ENCODE results near the gene ACOXL. TPM values are rescaled to one million over a fixed set of nuclear protein-coding genes. Genes with fewer than 3 reads are reported as not detected.

The ACOXL gene
- total and polyA plus RNA-seq, 3 donors from 2014 or later = 4.9 to 7.9 (median 5.3) TPM

DNA sequence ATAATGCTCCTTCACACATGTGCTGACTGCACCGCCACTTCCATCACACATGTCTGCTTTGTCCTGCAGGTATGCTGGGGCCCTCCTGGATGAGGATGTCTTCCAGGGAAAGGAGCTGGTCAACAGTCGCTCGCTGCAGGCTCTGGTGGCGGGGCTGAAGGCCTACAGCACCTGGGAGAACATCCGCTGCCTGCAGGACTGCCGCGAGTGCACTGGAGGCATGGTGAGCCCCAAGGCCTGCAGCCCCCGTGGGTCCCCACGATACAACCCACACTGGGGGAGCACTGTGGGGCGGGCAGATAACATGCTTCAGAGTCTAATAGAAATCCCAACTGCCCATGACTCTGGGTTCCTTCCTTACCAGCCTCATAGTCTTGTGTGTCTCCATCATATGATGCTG lies 201.0 kb downstream of the ACOXL start:
- Histone ChIP-seq H3K36me3 (ENCODE audit: low read depth, missing control alignments) (no peaks in the 10 kb centered on the region), H3K27ac (no peak overlapping the region), H3K27me3 (no peaks in the 10 kb centered on the region), H3K4me3 (no peak overlapping the region), H3K4me1 (no peaks in the 10 kb centered on the region), H3K9me3 (no peaks in the 10 kb centered on the region)
- TF ChIP-seq, protein P1, sequence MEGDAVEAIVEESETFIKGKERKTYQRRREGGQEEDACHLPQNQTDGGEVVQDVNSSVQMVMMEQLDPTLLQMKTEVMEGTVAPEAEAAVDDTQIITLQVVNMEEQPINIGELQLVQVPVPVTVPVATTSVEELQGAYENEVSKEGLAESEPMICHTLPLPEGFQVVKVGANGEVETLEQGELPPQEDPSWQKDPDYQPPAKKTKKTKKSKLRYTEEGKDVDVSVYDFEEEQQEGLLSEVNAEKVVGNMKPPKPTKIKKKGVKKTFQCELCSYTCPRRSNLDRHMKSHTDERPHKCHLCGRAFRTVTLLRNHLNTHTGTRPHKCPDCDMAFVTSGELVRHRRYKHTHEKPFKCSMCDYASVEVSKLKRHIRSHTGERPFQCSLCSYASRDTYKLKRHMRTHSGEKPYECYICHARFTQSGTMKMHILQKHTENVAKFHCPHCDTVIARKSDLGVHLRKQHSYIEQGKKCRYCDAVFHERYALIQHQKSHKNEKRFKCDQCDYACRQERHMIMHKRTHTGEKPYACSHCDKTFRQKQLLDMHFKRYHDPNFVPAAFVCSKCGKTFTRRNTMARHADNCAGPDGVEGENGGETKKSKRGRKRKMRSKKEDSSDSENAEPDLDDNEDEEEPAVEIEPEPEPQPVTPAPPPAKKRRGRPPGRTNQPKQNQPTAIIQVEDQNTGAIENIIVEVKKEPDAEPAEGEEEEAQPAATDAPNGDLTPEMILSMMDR (IDR thresholded peaks at IDR 0.05) = no peak
- no peak for TF ChIP-seq POLR2A (IDR thresholded peaks at IDR 0.05)
- intact Hi-C loops (cut with DNase I; ENCODE audit: low total_unique reads) = no loop called here
- DNase-seq = no peak
- WGBS, 2 donors = 92 to 93% methylated on average over 10 of the region's 10 CpGs

DNA sequence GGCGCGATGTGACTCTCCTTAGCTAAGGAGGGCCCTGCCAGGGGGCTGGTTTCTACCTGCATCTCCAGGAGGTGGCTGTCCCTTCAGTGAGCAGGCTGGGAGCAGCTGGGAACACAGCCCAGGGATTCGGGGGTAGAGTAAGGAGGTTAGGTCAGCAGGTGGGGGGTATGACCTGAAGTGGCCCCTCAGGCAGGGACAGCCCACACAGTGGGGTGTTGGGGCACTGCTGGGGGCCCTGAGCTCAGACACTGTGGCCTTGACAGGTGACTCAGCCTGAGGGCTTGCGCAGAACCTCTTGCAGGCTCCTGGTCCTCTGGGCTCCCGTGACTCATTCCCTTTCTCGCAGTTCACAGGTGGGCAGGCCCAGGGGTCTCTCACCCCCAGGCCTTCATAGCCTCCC lies 202.6 kb downstream of the ACOXL start:
- Histone ChIP-seq H3K36me3 (ENCODE audit: low read depth, missing control alignments) (no peaks in the 10 kb centered on the region), H3K27me3 (no peaks in the 10 kb centered on the region), H3K4me1 (no peaks in the 10 kb centered on the region), H3K27ac (no peak overlapping the region), H3K9me3 (no peaks in the 10 kb centered on the region), H3K4me3 (no peak overlapping the region)
- 90 to 100% methylated on average over 2 to 6 of the region's 6 CpGs for WGBS, 2 donors
- DNase-seq = no peak
- intact Hi-C loops (cut with DNase I; ENCODE audit: low total_unique reads) = no loop called here
- no peak for TF ChIP-seq POLR2A (IDR thresholded peaks at IDR 0.05)
- TF ChIP-seq, protein P1 (IDR thresholded peaks at IDR 0.05) = no peak

DNA sequence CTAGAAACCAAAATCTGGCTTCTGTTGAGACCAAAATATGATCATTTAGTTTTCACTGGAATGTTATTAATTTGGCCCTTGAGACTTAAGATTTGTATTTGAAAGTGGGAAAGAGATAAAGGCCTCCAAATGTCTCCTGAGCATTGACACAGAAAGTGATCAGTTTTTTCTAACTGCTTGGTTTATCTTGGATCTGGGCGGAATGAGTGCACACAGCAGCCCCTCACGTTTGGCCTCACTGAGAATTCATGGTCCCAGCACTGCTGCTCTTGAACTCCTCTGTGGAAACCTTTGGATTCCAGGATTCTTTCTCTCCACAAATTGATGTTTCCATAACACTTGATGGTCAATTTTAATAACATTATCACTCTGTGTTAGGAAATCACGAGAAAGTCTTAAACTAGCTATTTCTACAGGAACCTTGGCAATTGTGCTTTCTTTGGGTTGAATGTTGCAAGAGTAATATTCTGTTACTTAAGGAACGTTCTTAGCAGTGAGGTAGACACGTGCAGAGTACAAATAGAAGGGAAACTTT lies 208.1 kb downstream of the ACOXL start:
- Histone ChIP-seq H3K36me3 (ENCODE audit: low read depth, missing control alignments) (no peaks in the 10 kb centered on the region), H3K4me1 (no peaks in the 10 kb centered on the region), H3K4me3 (no peak overlapping the region), H3K27ac (no peak overlapping the region), H3K9me3 (no peaks in the 10 kb centered on the region), H3K27me3 (no peaks in the 10 kb centered on the region)
- intact Hi-C loops (cut with DNase I; ENCODE audit: low total_unique reads) = no loop called here
- TF ChIP-seq, protein P1 (IDR thresholded peaks at IDR 0.05) = no peak
- no peak for TF ChIP-seq POLR2A (IDR thresholded peaks at IDR 0.05)
- no peak for DNase-seq
- WGBS, 2 donors = 55 to 64% methylated on average over 5 of the region's 5 CpGs

DNA sequence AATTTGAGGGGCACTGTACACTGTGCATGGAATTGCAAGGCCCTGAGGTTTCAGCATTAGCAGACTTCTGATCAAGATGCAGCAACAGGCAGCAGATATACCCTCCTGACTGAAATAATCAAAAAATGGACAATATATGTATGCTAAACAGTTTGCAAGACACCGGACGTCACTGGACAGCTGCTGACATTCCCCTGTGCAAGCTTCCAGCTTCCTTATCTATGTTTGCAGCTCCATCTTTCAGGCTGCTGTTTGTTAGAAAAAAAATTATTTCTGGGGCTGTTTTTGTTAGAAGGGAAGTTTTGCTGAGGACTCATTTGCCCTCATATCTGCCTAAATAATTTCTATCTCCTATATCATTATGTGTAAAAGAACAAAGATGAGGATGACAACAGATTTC lies 208.9 kb downstream of the ACOXL start:
- DNase-seq = no peak
- 59 to 83% methylated on average over 2 of the region's 2 CpGs for WGBS, 2 donors

More for the DNA sequence above, 208.9 kb downstream of the ACOXL start:
- no peaks in the 10 kb centered on the region for H3K27me3 ChIP-seq
- no peak for TF ChIP-seq POLR2A (IDR thresholded peaks at IDR 0.05)
- TF ChIP-seq, protein P1 (IDR thresholded peaks at IDR 0.05) = no peak
- no peaks in the 10 kb centered on the region for H3K9me3 ChIP-seq
- H3K36me3 ChIP-seq (ENCODE audit: low read depth, missing control alignments) = no peaks in the 10 kb centered on the region
- H3K4me3 ChIP-seq = no peak overlapping the region
- intact Hi-C loops (cut with DNase I; ENCODE audit: low total_unique reads) = no loop called here
- H3K4me1 ChIP-seq = no peaks in the 10 kb centered on the region
- H3K27ac ChIP-seq = no peak overlapping the region

All from testis (tissue), 3 donors.